ENCODE data around the gene RBM8A.

RBM8A gene

GRCh38 chr1:145912128-145912641, 15.1 kb downstream of the RBM8A start:
- DNase-seq, result no peak

GRCh38 chr1:145908653-145909052, 18.6 kb downstream of the RBM8A start:
- no peak for DNase-seq

GRCh38 chr1:145906954-145907753, 20.1 kb downstream of the RBM8A start:
- DNase-seq, result no peak

GRCh38 chr1:145901312-145902021, 25.8 kb downstream of the RBM8A start:
- no peak for DNase-seq

GRCh38 chr1:145898756-145899155, 28.5 kb downstream of the RBM8A start:
- no peak for DNase-seq

GRCh38 chr1:145897969-145898368, 29.3 kb downstream of the RBM8A start:
- no peak for DNase-seq

- no peak for DNase-seq
These were observed 31.8 kb downstream of the RBM8A start for GRCh38 chr1:145895471-145895870.

GRCh38 chr1:145893306-145894055, 33.8 kb downstream of the RBM8A start:
- DNase-seq, result no peak

GRCh38 chr1:145892486-145893087, 34.7 kb downstream of the RBM8A start:
- no peak for DNase-seq

- DNase-seq, result peak; percentile 57
These were observed 35.4 kb downstream of the RBM8A start for GRCh38 chr1:145891587-145892485.

GRCh38 chr1:145891143-145891542, 36.1 kb downstream of the RBM8A start:
- no peak for DNase-seq

- DNase-seq, result no peak
These were observed 37.6 kb downstream of the RBM8A start for GRCh38 chr1:145889722-145890121.

- no peak for DNase-seq
These were observed 39.7 kb downstream of the RBM8A start for GRCh38 chr1:145887631-145888030.

- no peak for DNase-seq
These were observed 40.5 kb downstream of the RBM8A start for GRCh38 chr1:145886816-145887215.

GRCh38 chr1:145886390-145886789, 40.9 kb downstream of the RBM8A start:
- no peak for DNase-seq

GRCh38 chr1:145885738-145886287, 41.5 kb downstream of the RBM8A start, which contains the start of gene ANKRD35:
TSS of gene ANKRD35 (minus strand) at chr1:145885866. CDS start at chr1:145885758, 108 bp downstream.
- no peak for DNase-seq

GRCh38 chr1:145884675-145885074, 42.6 kb downstream of the RBM8A start:
- DNase-seq, result no peak

GRCh38 chr1:145879775-145880174, 47.5 kb downstream of the RBM8A start:
- DNase-seq, result no peak

- no peak for DNase-seq
These were observed 48.6 kb downstream of the RBM8A start for GRCh38 chr1:145878724-145879123.

- DNase-seq, result no peak
These were observed 49.3 kb downstream of the RBM8A start for GRCh38 chr1:145877923-145878486.

GRCh38 chr1:145874646-145875045, 52.6 kb downstream of the RBM8A start:
- DNase-seq, result no peak

All from NCI-H524 treated with DMSO at 0.1 percent for 48 hours (cell line).